Measurements from ENCODE around the gene GGCT.

DNA sequence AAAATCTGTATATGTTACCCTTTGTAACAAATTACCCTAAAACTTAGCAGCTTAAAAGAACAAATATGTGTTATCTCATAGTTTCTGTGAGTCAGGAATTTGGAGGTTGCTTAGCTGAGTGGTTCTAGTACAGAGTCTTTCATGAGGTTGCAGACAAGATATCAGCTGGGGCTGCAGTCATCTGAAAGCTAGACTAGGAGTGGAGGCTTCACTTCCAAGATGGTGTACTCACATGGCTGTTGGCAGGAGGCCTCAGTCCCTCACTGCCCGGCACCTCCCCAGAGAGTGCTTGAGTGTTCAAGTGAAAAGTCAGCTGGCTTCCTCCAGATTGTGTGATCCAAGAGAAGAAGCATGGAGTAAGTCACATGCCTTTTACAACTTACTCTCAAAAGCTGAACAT, 16.9 kb upstream of the GGCT start:
- TF ChIP-seq, protein P1, sequence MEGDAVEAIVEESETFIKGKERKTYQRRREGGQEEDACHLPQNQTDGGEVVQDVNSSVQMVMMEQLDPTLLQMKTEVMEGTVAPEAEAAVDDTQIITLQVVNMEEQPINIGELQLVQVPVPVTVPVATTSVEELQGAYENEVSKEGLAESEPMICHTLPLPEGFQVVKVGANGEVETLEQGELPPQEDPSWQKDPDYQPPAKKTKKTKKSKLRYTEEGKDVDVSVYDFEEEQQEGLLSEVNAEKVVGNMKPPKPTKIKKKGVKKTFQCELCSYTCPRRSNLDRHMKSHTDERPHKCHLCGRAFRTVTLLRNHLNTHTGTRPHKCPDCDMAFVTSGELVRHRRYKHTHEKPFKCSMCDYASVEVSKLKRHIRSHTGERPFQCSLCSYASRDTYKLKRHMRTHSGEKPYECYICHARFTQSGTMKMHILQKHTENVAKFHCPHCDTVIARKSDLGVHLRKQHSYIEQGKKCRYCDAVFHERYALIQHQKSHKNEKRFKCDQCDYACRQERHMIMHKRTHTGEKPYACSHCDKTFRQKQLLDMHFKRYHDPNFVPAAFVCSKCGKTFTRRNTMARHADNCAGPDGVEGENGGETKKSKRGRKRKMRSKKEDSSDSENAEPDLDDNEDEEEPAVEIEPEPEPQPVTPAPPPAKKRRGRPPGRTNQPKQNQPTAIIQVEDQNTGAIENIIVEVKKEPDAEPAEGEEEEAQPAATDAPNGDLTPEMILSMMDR (IDR thresholded peaks at IDR 0.05): no peak
- no peak for TF ChIP-seq POLR2A (IDR thresholded peaks at IDR 0.05)
